K562 (cell line): Measurements from ENCODE around the gene UBE2B. TPM values are rescaled to one million over a fixed set of nuclear protein-coding genes. Genes with fewer than 3 reads are reported as not detected.

ENCODE experiments used
- CBFA2T2 ChIP-seq: fragments of 450-650 bp; conservative IDR thresholded peaks from 2 replicates; pipeline ENCODE4 v1.6.1; 2017; ENCODE audit warnings: mild to moderate bottlenecking
- CBFB ChIP-seq: sonication (generic); formaldehyde crosslinking; IDR thresholded peaks from 2 replicates; pipeline ENCODE4 v1.4.0; 2020; ENCODE audit warnings: mild to moderate bottlenecking, missing genetic modification reagents
- CCNT2 ChIP-seq: IDR thresholded peaks from 2 replicates; pipeline ENCODE4 v1.6.1; 2011; ENCODE audit warnings: borderline replicate concordance, low read depth, mild to moderate bottlenecking, moderate library complexity, mixed read lengths, low read length; ENCODE audit not compliant: insufficient read length; ENCODE audit errors: extremely low read depth
- CREB1 ChIP-seq, 2 experiments: sonication (generic) in 1 of 2; formaldehyde crosslinking in 1 of 2; IDR thresholded peaks; 2 replicates each; pipeline versions ENCODE4 v1.6.1 to v1.8.0; 2012 to 2022; ENCODE audit warnings: inconsistent platforms in 1 of 2, mild to moderate bottlenecking in 1 of 2, missing genetic modification reagents in 1 of 2, moderate library complexity in 1 of 2
- DACH1 ChIP-seq: fragments of 450-650 bp; IDR thresholded peaks from 2 replicates; pipeline ENCODE4 v1.6.1; 2018; ENCODE audit not compliant: partially characterized antibody
- DDX20 ChIP-seq: fragments of 450-650 bp; IDR thresholded peaks from 2 replicates; pipeline ENCODE4 v1.6.1; 2016; ENCODE audit warnings: missing genetic modification characterization, low read depth, mild to moderate bottlenecking, missing compliant biosample characterization, moderate library complexity
- E2F1 ChIP-seq: sonication (generic); formaldehyde crosslinking; IDR thresholded peaks from 2 replicates; pipeline ENCODE4 v1.8.1; 2023; ENCODE audit warnings: mild to moderate bottlenecking, missing genetic modification reagents, moderate library complexity
- KAT2B ChIP-seq: IDR thresholded peaks from one replicate; pipeline ENCODE4 v1.6.1; 2012; ENCODE audit warnings: low read depth, mild to moderate bottlenecking, control low read depth, inconsistent platforms, low read length, moderate library complexity
- KDM1A ChIP-seq, 2 experiments: fragments of 450-650 bp; IDR thresholded peaks; 2 replicates each; pipeline ENCODE4 v1.6.1; 2016; ENCODE audit warnings: mild to moderate bottlenecking in 2 of 2
- MEF2A ChIP-seq: IDR thresholded peaks from 2 replicates; pipeline ENCODE4 v1.6.1; 2011; ENCODE audit warnings: low read depth, mild to moderate bottlenecking, low read length, moderate library complexity; ENCODE audit not compliant: control insufficient read depth
- NBN ChIP-seq: fragments of 450-650 bp; IDR thresholded peaks from 2 replicates; pipeline ENCODE4 v1.6.1; 2016; ENCODE audit warnings: low read depth, mild to moderate bottlenecking
- NFIC ChIP-seq: fragments of 450-650 bp; IDR thresholded peaks from 2 replicates; pipeline ENCODE4 v1.6.1; 2017; ENCODE audit warnings: mild to moderate bottlenecking, inconsistent platforms
- NKRF ChIP-seq: fragments of 450-650 bp; IDR thresholded peaks from 2 replicates; pipeline ENCODE4 v1.6.1; 2016; ENCODE audit warnings: borderline replicate concordance
- PHF20 ChIP-seq: fragments of 450-650 bp; IDR thresholded peaks from 2 replicates; pipeline ENCODE4 v1.6.1; 2018; ENCODE audit not compliant: partially characterized antibody
- POLR2AphosphoS5 ChIP-seq: IDR thresholded peaks from 2 replicates; pipeline ENCODE4 v1.6.1; 2011; ENCODE audit warnings: mild to moderate bottlenecking, low read depth, low read length, moderate library complexity; ENCODE audit not compliant: control insufficient read depth, insufficient read depth
- SMARCC2 ChIP-seq: fragments of 450-650 bp; IDR thresholded peaks from 2 replicates; pipeline ENCODE4 v1.6.1; 2017; ENCODE audit warnings: antibody characterized with exemption, moderate library complexity, mild to moderate bottlenecking, low read depth
- TCF7 ChIP-seq: sonication (generic); IDR thresholded peaks from 2 replicates; pipeline ENCODE4 v1.6.1; 2016; ENCODE audit warnings: antibody characterized with exemption, borderline replicate concordance
- ZBTB2 ChIP-seq: fragments of 450-650 bp; IDR thresholded peaks from 2 replicates; pipeline ENCODE4 v1.6.1; 2016; ENCODE audit warnings: antibody characterized with exemption
- ZNF121 ChIP-seq: sonication (generic); formaldehyde crosslinking; conservative IDR thresholded peaks from 2 replicates; pipeline ENCODE4 v1.8.0; 2022; ENCODE audit warnings: missing genetic modification reagents
- polyA plus RNA-seq, 8 experiments: library from polyadenylated mRNA; depleted of rRNA in 4 of 8; stranded (reverse) in 5 of 8; unstranded in 3 of 8; fragments of >200 nt; fragmentation: Nextera tagmentation in 2 of 8; fragmentation: Illumina TruSeq in 1 of 8; extraction: Ambion mirVana in 2 of 8; extraction: Trizol in 1 of 8; gene quantifications; 2 replicates each; pipeline versions ENCODE4 v1.2.1 to v1.2.3, GENCODE V29; 2011 to 2014; ENCODE audit warnings: inconsistent platforms in 1 of 8, missing spikeins in 1 of 8
- total RNA-seq, 7 experiments: library from RNA; depleted of rRNA in 6 of 7; stranded (reverse); fragments of >200 nt in 6 of 7; fragmentation: Illumina TruSeq in 2 of 7; extraction: Trizol in 2 of 7; gene quantifications; 2 replicates each; pipeline versions ENCODE4 v1.2.1 to v1.2.3, GENCODE V29; 2011 to 2021; ENCODE audit warnings: low replicate concordance in 1 of 7
- TF ChIP-seq, protein P1 (sequence below): fragments of 250-450 bp; sonication (Bioruptor Pico); IDR thresholded peaks from 2 replicates; pipeline ENCODE4 v1.4.0; 2020; ENCODE audit warnings: mild to moderate bottlenecking, moderate library complexity, borderline replicate concordance

Gene UBE2B
- total and polyA plus RNA-seq, 9 of the 15 experiments (the other 6 are each of a cell fraction or from before 2014, with no cell fraction given), result 13.1 to 198 (median 75.5) TPM

GRCh38 chr5:134437847-134438581 lies 66.6 kb downstream of the UBE2B start (continued):
- peak; percentile 45 for TF ChIP-seq CREB1 (IDR thresholded peaks at IDR 0.05)
- TF ChIP-seq CREB1 (CRISPR knock-in tag; IDR thresholded peaks at IDR 0.05), result peak; percentile 46; the same call in 1 of the 2 replicates
- no peak for TF ChIP-seq DDX20 (tag)
- TF ChIP-seq NBN, result 0 out of 2 replicates have a peak, but pooled peaks have one; percentile 65
- no peak for TF ChIP-seq NKRF
- peak; percentile 64 to 69; a peak in 3 of 4 replicates for TF ChIP-seq KDM1A (IDR thresholded peaks at IDR 0.05)
- TF ChIP-seq ZBTB2, result 0 out of 2 replicates have a peak, but pooled peaks have one; percentile 27
- peak; percentile 96 for TF ChIP-seq CBFA2T2
- TF ChIP-seq CBFB (CRISPR knock-in tag), result 0 out of 2 replicates have a peak, but pooled peaks have one; percentile 51
- TF ChIP-seq POLR2AphosphoS5, result peak; percentile 91
- TF ChIP-seq DACH1, result peak; percentile 82
- no peak for TF ChIP-seq KAT2B
- peak; percentile 88 for TF ChIP-seq NFIC
- peak; percentile 41; the same call in 1 of the 2 replicates for TF ChIP-seq ZNF121 (CRISPR knock-in tag)
- no peak for TF ChIP-seq E2F1 (CRISPR knock-in tag)
- peak; percentile 42 for TF ChIP-seq CCNT2
- TF ChIP-seq PHF20, result no peak
- no peak for TF ChIP-seq TCF7
- TF ChIP-seq, protein P1, sequence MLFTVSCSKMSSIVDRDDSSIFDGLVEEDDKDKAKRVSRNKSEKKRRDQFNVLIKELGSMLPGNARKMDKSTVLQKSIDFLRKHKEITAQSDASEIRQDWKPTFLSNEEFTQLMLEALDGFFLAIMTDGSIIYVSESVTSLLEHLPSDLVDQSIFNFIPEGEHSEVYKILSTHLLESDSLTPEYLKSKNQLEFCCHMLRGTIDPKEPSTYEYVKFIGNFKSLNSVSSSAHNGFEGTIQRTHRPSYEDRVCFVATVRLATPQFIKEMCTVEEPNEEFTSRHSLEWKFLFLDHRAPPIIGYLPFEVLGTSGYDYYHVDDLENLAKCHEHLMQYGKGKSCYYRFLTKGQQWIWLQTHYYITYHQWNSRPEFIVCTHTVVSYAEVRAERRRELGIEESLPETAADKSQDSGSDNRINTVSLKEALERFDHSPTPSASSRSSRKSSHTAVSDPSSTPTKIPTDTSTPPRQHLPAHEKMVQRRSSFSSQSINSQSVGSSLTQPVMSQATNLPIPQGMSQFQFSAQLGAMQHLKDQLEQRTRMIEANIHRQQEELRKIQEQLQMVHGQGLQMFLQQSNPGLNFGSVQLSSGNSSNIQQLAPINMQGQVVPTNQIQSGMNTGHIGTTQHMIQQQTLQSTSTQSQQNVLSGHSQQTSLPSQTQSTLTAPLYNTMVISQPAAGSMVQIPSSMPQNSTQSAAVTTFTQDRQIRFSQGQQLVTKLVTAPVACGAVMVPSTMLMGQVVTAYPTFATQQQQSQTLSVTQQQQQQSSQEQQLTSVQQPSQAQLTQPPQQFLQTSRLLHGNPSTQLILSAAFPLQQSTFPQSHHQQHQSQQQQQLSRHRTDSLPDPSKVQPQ (CRISPR knock-in tag), result no peak
- 0 out of 2 replicates have a peak, but pooled peaks have one; percentile 41 for TF ChIP-seq SMARCC2
- peak; percentile 43; the same call in 1 of the 2 replicates for TF ChIP-seq MEF2A
